K562 (cell line): ENCODE data around the gene MIDN. TPM values are rescaled to one million over a fixed set of nuclear protein-coding genes. Genes with fewer than 3 reads are reported as not detected.

Experiments used
- MTF1 ChIP-seq: fragments of 250-450 bp; sonication (Bioruptor Pico); IDR thresholded peaks from 2 replicates; pipeline ENCODE4 v1.9.0; 2021; ENCODE audit warnings: moderate library complexity, mild to moderate bottlenecking, inconsistent platforms, borderline replicate concordance
- NRF1 ChIP-seq, 2 experiments: fragments of 450-650 bp; IDR thresholded peaks in 1 of 2; conservative IDR thresholded peaks in 1 of 2; 2 replicates each; pipeline ENCODE4 v1.6.1; 2014; ENCODE audit warnings: mild to moderate bottlenecking in 2 of 2
- POLR2H ChIP-seq: IDR thresholded peaks from 2 replicates; pipeline ENCODE4 v1.6.1; 2016; ENCODE audit warnings: missing genetic modification characterization, low read depth, mild to moderate bottlenecking, control low read depth, missing compliant biosample characterization, moderate library complexity
- RBM25 ChIP-seq: fragments of 200-400 bp; formaldehyde crosslinking; IDR thresholded peaks from 2 replicates; pipeline ENCODE4 v1.6.1; 2018; ENCODE audit warnings: low read length, low read depth, moderate library complexity; ENCODE audit not compliant: severe bottlenecking
- SIRT6 ChIP-seq: IDR thresholded peaks from one replicate; pipeline ENCODE4 v1.6.1; 2012; ENCODE audit warnings: low read depth, mild to moderate bottlenecking, control low read depth, inconsistent platforms, low read length, moderate library complexity
- TCF7 ChIP-seq: sonication (generic); IDR thresholded peaks from 2 replicates; pipeline ENCODE4 v1.6.1; 2016; ENCODE audit warnings: antibody characterized with exemption, borderline replicate concordance
- TRIM28 ChIP-seq: fragments of 450-650 bp; IDR thresholded peaks from 2 replicates; pipeline ENCODE4 v1.6.1; 2017
- ZFP30 ChIP-seq: fragments of 250-450 bp; sonication (Bioruptor Pico); IDR thresholded peaks from 2 replicates; pipeline ENCODE4 v1.8.0; 2022; ENCODE audit warnings: moderate library complexity, mild to moderate bottlenecking, inconsistent platforms, borderline replicate concordance
- ZNF76 ChIP-seq: fragments of 250-450 bp; sonication (Bioruptor Pico); IDR thresholded peaks from 2 replicates; pipeline ENCODE4 v1.4.0; 2020; ENCODE audit warnings: mild to moderate bottlenecking, moderate library complexity, borderline replicate concordance
- polyA plus RNA-seq, 8 experiments: library from polyadenylated mRNA; depleted of rRNA in 4 of 8; stranded (reverse) in 5 of 8; unstranded in 3 of 8; fragments of >200 nt; fragmentation: Nextera tagmentation in 2 of 8; fragmentation: Illumina TruSeq in 1 of 8; extraction: Ambion mirVana in 2 of 8; extraction: Trizol in 1 of 8; gene quantifications; 2 replicates each; pipeline versions ENCODE4 v1.2.1 to v1.2.3, GENCODE V29; 2011 to 2014; ENCODE audit warnings: inconsistent platforms in 1 of 8, missing spikeins in 1 of 8
- total RNA-seq, 7 experiments: library from RNA; depleted of rRNA in 6 of 7; stranded (reverse); fragments of >200 nt in 6 of 7; fragmentation: Illumina TruSeq in 2 of 7; extraction: Trizol in 2 of 7; gene quantifications; 2 replicates each; pipeline versions ENCODE4 v1.2.1 to v1.2.3, GENCODE V29; 2011 to 2021; ENCODE audit warnings: low replicate concordance in 1 of 7
- TF ChIP-seq, protein P1 (sequence below): sonication (generic); formaldehyde crosslinking; IDR thresholded peaks from 2 replicates; pipeline ENCODE4 v1.8.0; 2022; ENCODE audit warnings: mild to moderate bottlenecking, missing genetic modification reagents
- TF ChIP-seq, protein P2 (sequence below), 2 experiments: fragments of 450-650 bp; formaldehyde crosslinking in 1 of 2; IDR thresholded peaks; 2 replicates each; pipeline versions ENCODE4 v1.4.0 to v1.6.1; 2014 to 2020; ENCODE audit warnings: mild to moderate bottlenecking in 2 of 2, borderline replicate concordance in 1 of 2, low read depth in 1 of 2
- TF ChIP-seq, protein P3 (sequence below): sonication (generic); formaldehyde crosslinking; IDR thresholded peaks from 2 replicates; pipeline ENCODE4 v1.8.0; 2022; ENCODE audit warnings: missing genetic modification reagents, mild to moderate bottlenecking, borderline replicate concordance
- TF ChIP-seq, protein P4 (sequence below): sonication (generic); formaldehyde crosslinking; IDR thresholded peaks from 2 replicates; pipeline ENCODE4 v1.8.1; 2023; ENCODE audit warnings: mild to moderate bottlenecking, missing genetic modification reagents, moderate library complexity

MIDN gene
- total and polyA plus RNA-seq, 9 of the 15 experiments (the other 6 are each of a cell fraction or from before 2014, with no cell fraction given): 0.17 to 120 (median 10.1) TPM

DNA sequence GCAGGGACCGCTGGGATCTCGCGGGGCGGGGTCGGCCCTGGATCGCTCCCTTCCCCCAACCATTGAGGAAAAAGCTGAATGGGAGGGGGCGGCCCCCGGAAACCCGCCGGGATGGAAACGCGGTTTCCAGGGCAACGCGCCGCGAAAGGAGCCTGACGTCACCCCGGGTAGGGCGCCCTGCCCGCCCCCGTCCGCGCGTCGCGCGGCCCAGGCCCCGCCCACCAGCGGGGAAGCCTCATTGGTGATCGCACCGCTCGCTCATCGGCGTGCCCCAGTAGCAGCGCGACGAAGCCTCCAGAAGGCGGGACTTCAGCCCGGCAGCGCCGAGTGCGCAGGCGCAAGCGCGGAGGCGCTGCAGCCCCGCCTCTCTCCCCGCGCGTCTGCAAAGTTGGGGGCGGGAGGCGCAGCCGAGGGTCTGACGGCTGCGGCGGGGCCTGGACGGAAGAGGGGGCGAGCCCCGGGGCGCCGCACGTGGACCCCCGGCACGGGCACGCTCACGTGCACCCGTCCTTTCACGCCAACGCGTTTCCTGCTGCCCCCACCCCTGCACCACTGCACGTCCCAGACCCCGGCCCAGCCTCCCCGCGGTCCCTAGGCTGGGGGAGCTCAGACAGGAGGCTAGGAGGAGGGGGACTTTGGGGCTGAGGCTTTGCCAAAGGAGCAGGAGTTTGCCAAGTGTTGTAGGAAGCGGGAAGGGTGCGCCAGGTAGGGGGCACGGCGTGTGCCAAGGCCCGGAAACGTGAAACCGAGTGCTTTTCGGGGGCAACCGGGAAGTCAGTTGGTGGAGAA lies 12.6 kb downstream of the MIDN start (continued):
- TF ChIP-seq RBM25 (peak; percentile 100), NRF1 (conservative IDR thresholded peaks at IDR 0.05 in 1 of 2, IDR thresholded peaks at IDR 0.05 in 1 of 2) (peak; percentile 95 to 96), SIRT6 (no peak), TRIM28 (no peak), ZFP30 (no peak), MTF1 (CRISPR knock-in tag) (no peak), ZNF76 (no peak), TCF7 (no peak), POLR2H (tag) (no peak)
- TF ChIP-seq, protein P1, sequence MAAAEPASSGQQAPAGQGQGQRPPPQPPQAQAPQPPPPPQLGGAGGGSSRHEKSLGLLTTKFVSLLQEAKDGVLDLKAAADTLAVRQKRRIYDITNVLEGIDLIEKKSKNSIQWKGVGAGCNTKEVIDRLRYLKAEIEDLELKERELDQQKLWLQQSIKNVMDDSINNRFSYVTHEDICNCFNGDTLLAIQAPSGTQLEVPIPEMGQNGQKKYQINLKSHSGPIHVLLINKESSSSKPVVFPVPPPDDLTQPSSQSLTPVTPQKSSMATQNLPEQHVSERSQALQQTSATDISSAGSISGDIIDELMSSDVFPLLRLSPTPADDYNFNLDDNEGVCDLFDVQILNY: no peak
- TF ChIP-seq, protein P2, sequence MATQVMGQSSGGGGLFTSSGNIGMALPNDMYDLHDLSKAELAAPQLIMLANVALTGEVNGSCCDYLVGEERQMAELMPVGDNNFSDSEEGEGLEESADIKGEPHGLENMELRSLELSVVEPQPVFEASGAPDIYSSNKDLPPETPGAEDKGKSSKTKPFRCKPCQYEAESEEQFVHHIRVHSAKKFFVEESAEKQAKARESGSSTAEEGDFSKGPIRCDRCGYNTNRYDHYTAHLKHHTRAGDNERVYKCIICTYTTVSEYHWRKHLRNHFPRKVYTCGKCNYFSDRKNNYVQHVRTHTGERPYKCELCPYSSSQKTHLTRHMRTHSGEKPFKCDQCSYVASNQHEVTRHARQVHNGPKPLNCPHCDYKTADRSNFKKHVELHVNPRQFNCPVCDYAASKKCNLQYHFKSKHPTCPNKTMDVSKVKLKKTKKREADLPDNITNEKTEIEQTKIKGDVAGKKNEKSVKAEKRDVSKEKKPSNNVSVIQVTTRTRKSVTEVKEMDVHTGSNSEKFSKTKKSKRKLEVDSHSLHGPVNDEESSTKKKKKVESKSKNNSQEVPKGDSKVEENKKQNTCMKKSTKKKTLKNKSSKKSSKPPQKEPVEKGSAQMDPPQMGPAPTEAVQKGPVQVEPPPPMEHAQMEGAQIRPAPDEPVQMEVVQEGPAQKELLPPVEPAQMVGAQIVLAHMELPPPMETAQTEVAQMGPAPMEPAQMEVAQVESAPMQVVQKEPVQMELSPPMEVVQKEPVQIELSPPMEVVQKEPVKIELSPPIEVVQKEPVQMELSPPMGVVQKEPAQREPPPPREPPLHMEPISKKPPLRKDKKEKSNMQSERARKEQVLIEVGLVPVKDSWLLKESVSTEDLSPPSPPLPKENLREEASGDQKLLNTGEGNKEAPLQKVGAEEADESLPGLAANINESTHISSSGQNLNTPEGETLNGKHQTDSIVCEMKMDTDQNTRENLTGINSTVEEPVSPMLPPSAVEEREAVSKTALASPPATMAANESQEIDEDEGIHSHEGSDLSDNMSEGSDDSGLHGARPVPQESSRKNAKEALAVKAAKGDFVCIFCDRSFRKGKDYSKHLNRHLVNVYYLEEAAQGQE (IDR thresholded peaks at IDR 0.05; ENCODE audit: borderline replicate concordance): no peak
- TF ChIP-seq, protein P2 (CRISPR knock-in tag; IDR thresholded peaks at IDR 0.05; ENCODE audit: low read depth): 0 out of 2 replicates have a peak, but pooled peaks have one; percentile 18
- TF ChIP-seq, protein P3, sequence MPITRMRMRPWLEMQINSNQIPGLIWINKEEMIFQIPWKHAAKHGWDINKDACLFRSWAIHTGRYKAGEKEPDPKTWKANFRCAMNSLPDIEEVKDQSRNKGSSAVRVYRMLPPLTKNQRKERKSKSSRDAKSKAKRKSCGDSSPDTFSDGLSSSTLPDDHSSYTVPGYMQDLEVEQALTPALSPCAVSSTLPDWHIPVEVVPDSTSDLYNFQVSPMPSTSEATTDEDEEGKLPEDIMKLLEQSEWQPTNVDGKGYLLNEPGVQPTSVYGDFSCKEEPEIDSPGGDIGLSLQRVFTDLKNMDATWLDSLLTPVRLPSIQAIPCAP: 0 out of 2 replicates have a peak, but pooled peaks have one; percentile 30
- TF ChIP-seq, protein P4, sequence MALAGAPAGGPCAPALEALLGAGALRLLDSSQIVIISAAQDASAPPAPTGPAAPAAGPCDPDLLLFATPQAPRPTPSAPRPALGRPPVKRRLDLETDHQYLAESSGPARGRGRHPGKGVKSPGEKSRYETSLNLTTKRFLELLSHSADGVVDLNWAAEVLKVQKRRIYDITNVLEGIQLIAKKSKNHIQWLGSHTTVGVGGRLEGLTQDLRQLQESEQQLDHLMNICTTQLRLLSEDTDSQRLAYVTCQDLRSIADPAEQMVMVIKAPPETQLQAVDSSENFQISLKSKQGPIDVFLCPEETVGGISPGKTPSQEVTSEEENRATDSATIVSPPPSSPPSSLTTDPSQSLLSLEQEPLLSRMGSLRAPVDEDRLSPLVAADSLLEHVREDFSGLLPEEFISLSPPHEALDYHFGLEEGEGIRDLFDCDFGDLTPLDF: no peak
